A549 (cell line): ENCODE data around the gene RGS6. TPM values are rescaled to one million over a fixed set of nuclear protein-coding genes. Genes with fewer than 3 reads are reported as not detected.

Source experiments
- ATAC-seq, 2 experiments: fragments of 200-7000 bp in 1 of 2; fragments of >200 bp in 1 of 2; cut with Nextera tagmentation in 1 of 2; cut with Tn5 transposase in 1 of 2; 3 replicates each; pipeline versions ENCODE4 v1.8.0 to v1.9.1; 2018 to 2020; ENCODE audit warnings: mild to moderate bottlenecking in 1 of 2, moderate library complexity in 1 of 2
- CTCF ChIA-PET: fragments of 300-600 bp; sonication (Branson Sonifier 250); formaldehyde crosslinking; extraction: SDS; loops from one replicate; lab custom pipeline; 2021; ENCODE audit warnings: antibody characterized with exemption, inconsistent platforms; lab: Yijun Ruan, JAX
- POLR2A ChIA-PET: fragments of 350-600 bp; formaldehyde crosslinking; extraction: SDS; loops from one replicate; lab custom pipeline; 2021; ENCODE audit warnings: antibody characterized with exemption, inconsistent platforms; lab: Yijun Ruan, JAX
- DNase-seq, 2 experiments: peaks; one replicate each; pipeline versions ENCODE4 v3.0.0 to v3.0.0-alpha.2; 2011 to 2016; ENCODE audit warnings: low read depth in 1 of 2, low spot score in 1 of 2
- FAIRE-seq: peaks from 2 replicates; lab custom pipeline; 2011; peaks lifted over from hg19 to GRCh38; lab: Jason Lieb, UNC
- H3K27ac ChIP-seq, 2 experiments: fragments of >200 bp; sonication (Bioruptor Twin); formaldehyde crosslinking; 3 replicates each; pipeline ENCODE4 v1.5.1; 2016 to 2017
- H3K4me1 ChIP-seq: fragments of >200 bp; sonication (Bioruptor Twin); formaldehyde crosslinking; 3 replicates; pipeline ENCODE4 v1.6.1; 2016
- H3K4me2 ChIP-seq: fragments of >200 bp; sonication (Bioruptor Twin); formaldehyde crosslinking; 3 replicates; pipeline ENCODE4 v1.6.1; 2016
- H3K4me3 ChIP-seq: fragments of >200 bp; sonication (Bioruptor Twin); formaldehyde crosslinking; 3 replicates; pipeline ENCODE4 v1.5.1; 2016
- H3K9me3 ChIP-seq: fragments of >200 bp; sonication (Bioruptor Twin); formaldehyde crosslinking; 3 replicates; pipeline ENCODE4 v1.6.1; 2016
- ATOH8 ChIP-seq: fragments of 250-450 bp; sonication (Bioruptor Pico); IDR thresholded peaks from 2 replicates; pipeline ENCODE4 v1.5.0; 2020; ENCODE audit warnings: low read depth, mild to moderate bottlenecking, moderate library complexity
- CHD2 ChIP-seq: fragments of 150-350 bp; IDR thresholded peaks from 2 replicates; pipeline ENCODE4 v1.6.1; 2014; ENCODE audit warnings: low read length; ENCODE audit not compliant: partially characterized antibody
- CHD4 ChIP-seq: fragments of 200-600 bp; sonication (generic); IDR thresholded peaks from 2 replicates; pipeline ENCODE4 v1.6.1; 2016; ENCODE audit warnings: antibody characterized with exemption, mild to moderate bottlenecking, borderline replicate concordance
- EHF ChIP-seq: fragments of 250-450 bp; sonication (Bioruptor Pico); IDR thresholded peaks from 2 replicates; pipeline ENCODE4 v1.5.0; 2020; ENCODE audit warnings: mild to moderate bottlenecking
- ESRRA ChIP-seq: fragments of 150-350 bp; IDR thresholded peaks from 2 replicates; pipeline ENCODE4 v1.6.1; 2014; ENCODE audit warnings: mild to moderate bottlenecking, low read length, borderline replicate concordance
- FOSL2 ChIP-seq, 2 experiments: fragments of 450-650 bp in 1 of 2; fragments of >200 bp in 1 of 2; sonication (Bioruptor Twin) in 1 of 2; formaldehyde crosslinking; IDR thresholded peaks; 2 replicates each; pipeline versions ENCODE4 v1.5.0 to v1.6.1; 2016 to 2020; ENCODE audit warnings: mild to moderate bottlenecking in 1 of 2, moderate library complexity in 1 of 2
- HDAC2 ChIP-seq: fragments of 200-600 bp; sonication (generic); IDR thresholded peaks from 2 replicates; pipeline ENCODE4 v1.6.1; 2016
- HES2 ChIP-seq: fragments of >200 bp; sonication (Bioruptor Twin); formaldehyde crosslinking; IDR thresholded peaks from 2 replicates; pipeline ENCODE4 v1.6.1; 2016
- HOXB13 ChIP-seq: fragments of 250-450 bp; sonication (Bioruptor Pico); IDR thresholded peaks from 2 replicates; pipeline ENCODE4 v1.5.0; 2020; ENCODE audit warnings: low read depth, mild to moderate bottlenecking, moderate library complexity
- HOXB5 ChIP-seq: fragments of 250-450 bp; sonication (Bioruptor Pico); IDR thresholded peaks from 2 replicates; pipeline ENCODE4 v1.5.0; 2020; ENCODE audit warnings: mild to moderate bottlenecking, moderate library complexity
- JUNB ChIP-seq: fragments of >200 bp; sonication (Bioruptor Twin); formaldehyde crosslinking; IDR thresholded peaks from 2 replicates; pipeline ENCODE4 v1.6.1; 2016
- MAFK ChIP-seq: fragments of 450-650 bp; IDR thresholded peaks from 2 replicates; pipeline ENCODE4 v1.6.1; 2014; ENCODE audit not compliant: partially characterized antibody
- MAZ ChIP-seq: fragments of 150-350 bp; IDR thresholded peaks from 2 replicates; pipeline ENCODE4 v1.6.1; 2014; ENCODE audit warnings: antibody characterized with exemption, low read depth, low read length, borderline replicate concordance
- NFE2L2 ChIP-seq: fragments of 150-350 bp; conservative IDR thresholded peaks from 2 replicates; pipeline ENCODE4 v1.6.1; 2014; ENCODE audit warnings: low read length
- PBX3 ChIP-seq: IDR thresholded peaks from 2 replicates; pipeline ENCODE4 v1.6.1; 2012
- PHF8 ChIP-seq: fragments of 200-600 bp; sonication (generic); IDR thresholded peaks from 2 replicates; pipeline ENCODE4 v1.6.1; 2016; ENCODE audit warnings: low read depth, mild to moderate bottlenecking, antibody characterized with exemption, moderate library complexity, borderline replicate concordance
- RAD21 ChIP-seq, 2 experiments: fragments of >200 bp in 1 of 2; sonication (Bioruptor Twin) in 1 of 2; formaldehyde crosslinking in 1 of 2; IDR thresholded peaks in 1 of 2; conservative IDR thresholded peaks in 1 of 2; 2 replicates in 1 of 2; 3 replicates in 1 of 2; pipeline ENCODE4 v1.6.1; 2012 to 2018; ENCODE audit warnings: inconsistent platforms in 1 of 2
- RFX5 ChIP-seq: fragments of 450-650 bp; IDR thresholded peaks from 2 replicates; pipeline ENCODE4 v1.7.1; 2014; ENCODE audit warnings: antibody characterized with exemption, mild to moderate bottlenecking, moderate library complexity
- SMC3 ChIP-seq: fragments of >200 bp; sonication (Bioruptor Twin); formaldehyde crosslinking; IDR thresholded peaks from 3 replicates; pipeline ENCODE4 v1.6.1; 2018; ENCODE audit warnings: inconsistent platforms
- SREBF2 ChIP-seq: fragments of 450-650 bp; IDR thresholded peaks from 2 replicates; pipeline ENCODE4 v1.6.1; 2014; ENCODE audit warnings: mild to moderate bottlenecking, moderate library complexity
- TFCP2L1 ChIP-seq: fragments of 250-450 bp; sonication (Bioruptor Pico); IDR thresholded peaks from 2 replicates; pipeline ENCODE4 v1.5.0; 2021; ENCODE audit warnings: mild to moderate bottlenecking
- ZNF302 ChIP-seq: fragments of 250-450 bp; sonication (Bioruptor Pico); IDR thresholded peaks from 2 replicates; pipeline ENCODE4 v1.9.0; 2021; ENCODE audit warnings: inconsistent platforms, mild to moderate bottlenecking, moderate library complexity
- WGBS: methylation state at CpG from one replicate; pipeline ENCODE4 v1.1.6; 2017; ENCODE audit errors: missing lambda C conversion rate; 5-methylcytosine and 5-hydroxymethylcytosine counted together
- polyA plus RNA-seq, 4 experiments: library from polyadenylated mRNA; depleted of rRNA in 3 of 4; stranded (reverse); fragments of >200 nt; fragmentation: RNase III in 1 of 4; extraction: RNeasy Plus Mini Kit Qiagen cat#74134 plus additional on column Dnase treatment in 1 of 4; gene quantifications; 2 replicates in 3 of 4; 3 replicates in 1 of 4; pipeline ENCODE4 v1.2.3, GENCODE V29; 2011 to 2017

Gene RGS6
- polyA plus RNA-seq, 2 of the 4 experiments (the other 2 are of a cell fraction), result not detected

DNA sequence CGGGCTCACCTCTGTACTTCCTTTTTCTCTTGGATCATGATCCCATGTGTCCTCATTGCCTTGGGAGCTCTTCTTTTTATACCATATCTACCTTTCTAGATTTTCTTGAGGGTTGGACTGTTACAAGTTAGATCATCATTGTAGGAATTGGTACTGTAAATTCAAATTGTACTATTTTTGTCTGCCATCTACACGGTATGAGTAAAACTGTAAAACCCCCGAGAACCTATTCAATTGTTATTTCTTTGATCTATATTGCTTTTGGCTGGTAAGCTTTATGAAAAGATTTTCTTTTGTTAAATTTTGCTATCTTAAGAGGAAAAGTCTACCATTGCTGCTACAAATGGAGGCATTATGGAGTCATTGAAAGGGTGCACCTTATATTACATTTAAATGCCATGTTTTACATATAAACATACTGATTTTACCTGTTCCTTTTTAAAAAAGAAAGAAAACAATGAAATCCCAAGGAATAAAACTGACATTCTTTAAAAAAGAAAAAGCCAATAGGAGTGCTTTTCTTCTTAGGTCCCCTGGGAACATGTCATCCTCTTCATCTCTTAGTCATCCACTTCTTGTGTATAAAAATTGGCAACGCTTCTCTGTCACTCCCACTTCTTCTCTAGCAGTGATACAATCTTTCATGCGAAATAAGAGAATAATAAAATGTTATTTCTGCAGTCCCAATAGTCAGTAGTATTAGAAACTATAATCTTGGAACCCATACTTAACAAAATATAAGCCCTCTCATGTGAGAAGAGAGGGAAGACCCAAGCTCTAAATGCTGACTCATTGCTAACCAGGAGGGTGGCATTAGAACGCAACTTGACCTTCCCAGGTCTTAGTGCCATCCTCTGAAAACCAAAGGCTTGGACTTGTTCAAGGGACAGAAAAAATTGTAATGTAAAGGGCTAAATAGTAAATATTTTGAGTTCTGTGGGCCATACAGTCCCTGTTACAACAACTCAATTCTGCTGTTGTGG is 20.4 kb downstream of the RGS6 start:
- POLR2A ChIA-PET, result no interaction called here
- H3K4me3 ChIP-seq, result no peak overlapping the region
- no peaks in the 10 kb centered on the region for H3K9me3 ChIP-seq
- H3K4me2 ChIP-seq, result no peak overlapping the region
- peak; percentile 67 for TF ChIP-seq MAFK
- TF ChIP-seq PHF8, result no peak
- TF ChIP-seq RFX5, result no peak
- no peak for TF ChIP-seq SREBF2
- TF ChIP-seq TFCP2L1, result no peak
- no peak for TF ChIP-seq CHD2
- no peak for TF ChIP-seq ATOH8 (CRISPR knock-in tag)
- TF ChIP-seq NFE2L2, result peak; percentile 42
- no peak for TF ChIP-seq SMC3
- DNase-seq, result no peak
- WGBS, result 15% methylated on average over 6 of the region's 6 CpGs
- H3K27ac ChIP-seq, result no peak overlapping the region
- FAIRE-seq, result no peak
- CTCF ChIA-PET, result no interaction called here
- H3K4me1 ChIP-seq, result no peaks in the 10 kb centered on the region
- no peak for ATAC-seq

- TF ChIP-seq TFCP2L1 (no peak), HOXB13 (CRISPR knock-in tag) (no peak), ESRRA (no peak), CHD2 (no peak), HOXB5 (CRISPR knock-in tag) (no peak), HDAC2 (no peak)
- CTCF ChIA-PET, result no interaction called here
- Histone ChIP-seq H3K4me2 (no peak overlapping the region), H3K4me1 (no peaks in the 10 kb centered on the region), H3K9me3 (no peaks in the 10 kb centered on the region), H3K27ac (no peak overlapping the region), H3K4me3 (no peak overlapping the region)
- ATAC-seq (no peak), DNase-seq (no peak), FAIRE-seq (no peak)
- WGBS, result 2% methylated on average over 3 of the region's 3 CpGs
- POLR2A ChIA-PET, result no interaction called here
Observed at GRCh38 chr14:71956920-71957563, 24.8 kb downstream of the RGS6 start.

GRCh38 chr14:71959055-71959454 is 26.8 kb downstream of the RGS6 start:
- no peak for DNase-seq
- Histone ChIP-seq H3K27ac (no peak overlapping the region), H3K4me1 (no peaks in the 10 kb centered on the region), H3K4me3 (no peak overlapping the region), H3K4me2 (no peak overlapping the region), H3K9me3 (no peaks in the 10 kb centered on the region)
- FAIRE-seq, result no peak
- TF ChIP-seq MAZ, result no peak
- 25% methylated on average over 5 of the region's 5 CpGs for WGBS
- POLR2A ChIA-PET, result no interaction called here
- CTCF ChIA-PET, result interaction anchor here (0.6 kb wide), 1 partner anchor 44 kb away, joined by 3 read pairs; no protein-coding TSS in a partner anchor
- ATAC-seq, result no peak

DNA sequence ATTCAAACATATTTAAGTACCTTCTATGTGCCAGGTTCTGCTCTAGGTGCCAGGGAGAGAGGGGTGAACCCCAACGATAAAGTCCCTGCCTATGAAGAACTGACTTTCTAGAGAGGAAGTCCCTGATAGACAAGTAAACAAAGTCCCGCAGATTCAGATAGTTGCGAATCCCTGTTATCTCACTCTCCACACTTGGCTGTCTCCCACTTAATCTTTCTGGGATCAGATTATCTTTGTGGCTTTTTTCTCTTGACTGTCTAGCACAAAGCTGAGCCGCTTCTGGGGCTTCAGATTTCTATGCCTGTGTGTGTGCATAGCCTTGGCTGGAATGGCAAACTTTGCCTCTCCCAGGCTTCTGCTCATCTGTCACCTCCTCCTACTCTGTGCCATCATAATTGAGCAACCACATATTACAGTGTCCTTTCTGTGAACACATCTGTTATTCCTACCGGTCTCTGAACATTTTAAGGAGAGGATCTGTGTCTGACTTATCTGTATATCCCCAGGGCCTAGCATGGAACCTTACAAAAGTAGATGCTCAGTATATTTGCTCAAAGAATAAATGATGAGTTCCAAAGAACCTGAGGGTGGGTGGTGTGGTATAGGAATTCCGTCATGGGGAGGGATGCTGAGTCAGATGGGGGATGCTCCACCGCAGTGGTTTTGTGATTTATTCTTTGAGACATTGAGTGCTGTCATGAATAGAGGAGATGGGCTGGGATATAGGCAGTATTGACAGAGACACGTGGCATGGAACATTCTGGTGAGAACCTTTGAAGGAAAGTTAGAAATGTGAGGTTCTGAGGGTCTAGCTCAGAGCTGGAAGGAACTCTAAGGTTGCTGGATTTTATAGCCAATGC is 28.5 kb downstream of the RGS6 start:
- DNase-seq (no peak), FAIRE-seq (no peak)
- WGBS, result 18% methylated on average over 8 of the region's 8 CpGs
- no peak for TF ChIP-seq ZNF302 (CRISPR knock-in tag)
- no peak for TF ChIP-seq MAFK
- TF ChIP-seq CHD4, result no peak
- no peak for TF ChIP-seq HOXB5 (CRISPR knock-in tag)
- TF ChIP-seq EHF (CRISPR knock-in tag), result no peak
- TF ChIP-seq HES2, result no peak
- no peak for TF ChIP-seq SREBF2
- TF ChIP-seq RAD21 (conservative IDR thresholded peaks at IDR 0.05 in 1 of 2, IDR thresholded peaks at IDR 0.05 in 1 of 2), result no peak
- TF ChIP-seq FOSL2 (IDR thresholded peaks at IDR 0.05), result no peak
- TF ChIP-seq FOSL2 (CRISPR knock-in tag; IDR thresholded peaks at IDR 0.05), result no peak
- TF ChIP-seq NFE2L2, result no peak
- TF ChIP-seq PBX3, result no peak
- no peak for TF ChIP-seq JUNB

More for the DNA sequence above, 28.5 kb downstream of the RGS6 start:
- ChIA-PET CTCF (no interaction called here), POLR2A (no interaction called here)
- Histone ChIP-seq H3K4me1 (no peaks in the 10 kb centered on the region), H3K4me2 (no peak overlapping the region), H3K9me3 (no peaks in the 10 kb centered on the region), H3K27ac (no peak overlapping the region), H3K4me3 (no peak overlapping the region)
- ATAC-seq, result no peak
